Measurements from ENCODE around the gene CYP2A7.
"Not testable (repeated sequence)": the region's sequence is repeated elsewhere in the genome, so short reads cannot be mapped to it uniquely, and the experiment has no call there.

The CYP2A7 gene

DNA sequence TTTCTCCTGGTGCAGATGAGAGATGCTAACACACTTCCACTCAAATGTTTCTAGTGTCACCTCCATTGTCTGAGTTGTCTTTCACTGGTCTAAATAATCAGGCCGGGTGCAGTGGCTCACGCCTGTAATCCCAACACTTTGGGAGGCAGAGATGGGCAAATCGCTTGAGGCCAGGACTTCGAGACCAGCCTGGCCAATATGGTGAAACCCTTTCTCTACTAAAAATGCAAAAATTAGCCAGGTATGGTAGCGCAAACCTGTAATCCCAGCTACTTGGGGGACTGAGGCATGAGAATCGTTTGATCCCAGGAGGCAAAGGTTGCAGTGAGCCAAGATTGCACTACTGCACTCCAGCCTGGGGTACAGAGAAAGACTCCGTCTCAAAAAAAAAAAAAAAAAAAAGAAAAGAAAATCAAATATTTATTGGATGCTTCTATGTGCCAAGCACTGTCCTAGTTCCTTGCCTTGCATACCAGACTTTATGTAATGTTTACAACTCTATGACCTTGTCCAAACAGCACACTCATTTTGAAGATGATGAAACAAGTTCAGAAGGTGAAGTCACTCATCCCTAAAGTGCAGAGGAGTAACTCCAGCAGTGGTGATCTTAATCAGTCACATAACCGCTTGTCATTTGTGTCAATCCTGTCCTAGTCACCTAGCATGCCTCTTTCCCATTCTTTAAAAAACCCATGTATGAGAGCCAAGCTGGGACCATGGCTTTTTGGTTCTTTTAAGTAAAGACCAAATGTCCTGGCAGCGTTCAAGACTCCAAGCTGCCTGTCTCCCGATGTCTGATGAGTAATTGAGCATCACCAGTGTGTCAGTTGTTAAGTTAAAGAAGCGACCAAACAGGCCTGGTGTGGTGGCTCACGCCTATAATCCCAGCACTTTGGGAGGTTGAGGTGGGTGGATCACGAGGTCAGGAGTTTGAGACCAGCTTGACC, 15.1 kb upstream of the CYP2A7 start:
- not testable (repeated sequence) for DNase-seq (ENCODE audit: low spot score)

DNA sequence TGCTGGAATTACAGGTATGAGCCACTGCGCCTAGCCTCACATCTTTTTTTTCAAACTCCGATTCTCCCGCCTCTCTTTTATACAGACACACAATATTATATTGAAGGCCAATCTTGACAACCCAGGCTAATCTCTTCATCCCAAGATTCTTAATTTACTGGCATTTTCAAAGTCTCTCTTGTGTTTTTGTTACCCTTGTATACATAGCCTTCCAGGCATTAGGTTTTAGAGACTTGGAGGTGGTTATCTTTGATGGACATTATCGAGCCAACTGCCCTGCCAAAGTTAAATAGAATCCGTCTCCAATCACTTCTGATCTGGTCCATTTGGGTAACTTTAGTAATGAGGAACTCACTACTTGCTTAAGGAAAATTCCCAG, 14.4 kb upstream of the CYP2A7 start:
- DNase-seq (ENCODE audit: low spot score) = no peak

DNA sequence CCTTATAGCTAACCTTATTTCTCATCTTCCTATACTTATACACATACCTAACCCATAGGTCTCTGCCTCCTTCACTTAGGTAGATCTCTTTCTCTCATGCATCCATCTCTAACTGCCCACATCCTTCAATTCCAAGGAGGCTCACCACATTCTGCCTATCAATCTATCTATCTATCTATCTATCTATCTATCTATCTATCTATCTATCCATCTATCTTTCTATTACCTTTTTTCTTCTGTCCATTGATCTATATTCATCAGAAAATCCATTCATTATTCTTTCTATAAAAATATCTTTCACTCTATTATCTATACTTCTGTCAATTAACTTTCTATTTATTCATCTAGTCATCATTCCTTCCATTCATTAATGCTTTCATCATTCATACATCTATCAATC, 11.1 kb upstream of the CYP2A7 start:
- no peak for DNase-seq (ENCODE audit: low spot score)

DNA sequence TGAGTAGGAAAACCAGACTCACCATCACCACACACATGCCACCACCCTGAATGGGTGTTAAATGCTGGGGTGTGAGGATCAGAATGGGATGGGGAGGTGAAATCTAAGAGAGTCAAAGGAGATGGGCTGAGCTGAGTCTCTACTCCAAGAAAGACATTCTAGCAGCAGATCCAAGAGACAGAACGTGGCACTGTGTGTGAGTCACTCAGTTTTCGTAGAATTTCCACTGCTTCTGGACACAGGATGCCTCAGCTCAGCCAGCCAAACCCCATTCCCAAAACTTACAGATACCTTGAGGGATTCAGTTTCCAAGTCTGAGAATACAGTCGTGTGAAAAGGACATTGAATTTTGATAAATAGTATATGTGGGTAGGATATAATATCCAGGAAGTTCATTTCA, 7.3 kb upstream of the CYP2A7 start:
- no peak for DNase-seq (ENCODE audit: low spot score)

DNA sequence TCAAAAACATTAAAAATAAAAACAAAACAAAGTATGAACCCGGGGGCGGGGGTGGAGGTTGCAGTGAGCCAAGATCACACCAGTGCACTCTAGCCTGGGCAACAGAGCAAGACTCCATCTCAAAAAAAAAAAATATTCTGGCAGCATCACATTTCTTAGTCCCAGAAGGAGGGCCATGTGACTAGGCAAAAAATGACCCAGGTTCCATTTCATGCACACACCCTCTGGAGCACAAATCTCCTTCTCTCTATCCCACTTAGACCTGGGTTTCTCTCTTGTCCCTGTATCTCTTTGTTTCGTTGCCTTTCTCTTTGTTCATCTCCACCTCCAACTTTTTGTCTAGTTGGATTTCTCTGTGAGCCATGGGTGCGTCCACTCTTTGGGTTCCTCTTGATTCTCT, 6.2 kb upstream of the CYP2A7 start:
- no peak for DNase-seq (ENCODE audit: low spot score)

DNA sequence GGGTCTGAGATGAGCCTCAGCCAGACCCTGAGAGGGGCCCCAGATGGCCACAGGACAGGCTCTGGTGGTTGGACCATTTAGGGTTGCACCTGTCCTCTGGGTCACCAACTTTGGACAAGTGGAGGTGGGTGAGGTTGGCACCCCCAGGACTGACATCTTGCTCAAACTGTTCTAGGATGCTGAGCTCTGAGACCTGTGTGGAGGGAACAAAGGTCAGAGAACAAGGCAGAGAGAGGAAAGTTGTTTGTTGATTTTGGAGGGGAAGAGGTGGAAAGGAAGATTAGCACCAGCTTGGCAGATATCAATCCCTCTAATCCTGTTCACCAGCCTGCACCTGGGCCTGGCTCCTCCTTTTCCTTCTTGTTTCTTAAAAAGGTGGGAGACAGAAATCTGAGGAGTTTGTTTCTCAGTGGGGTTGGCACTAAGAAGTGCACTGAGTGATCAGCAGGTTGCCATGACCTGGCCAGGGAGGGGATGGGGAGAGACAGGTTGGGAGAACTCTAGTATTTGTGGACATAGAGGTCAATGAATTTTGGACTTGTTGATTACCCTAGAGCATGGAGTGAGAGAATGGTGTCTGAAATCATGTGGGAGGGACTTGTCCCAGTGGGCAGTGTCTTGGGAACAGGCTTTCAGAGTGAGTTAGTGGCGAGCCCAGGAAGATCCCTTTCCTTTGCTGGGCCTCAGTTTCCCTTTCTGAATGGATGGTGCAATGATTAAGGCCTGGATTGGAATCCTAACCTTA, 2.3 kb upstream of the CYP2A7 start:
- not testable (repeated sequence) for DNase-seq (ENCODE audit: low spot score)

DNA sequence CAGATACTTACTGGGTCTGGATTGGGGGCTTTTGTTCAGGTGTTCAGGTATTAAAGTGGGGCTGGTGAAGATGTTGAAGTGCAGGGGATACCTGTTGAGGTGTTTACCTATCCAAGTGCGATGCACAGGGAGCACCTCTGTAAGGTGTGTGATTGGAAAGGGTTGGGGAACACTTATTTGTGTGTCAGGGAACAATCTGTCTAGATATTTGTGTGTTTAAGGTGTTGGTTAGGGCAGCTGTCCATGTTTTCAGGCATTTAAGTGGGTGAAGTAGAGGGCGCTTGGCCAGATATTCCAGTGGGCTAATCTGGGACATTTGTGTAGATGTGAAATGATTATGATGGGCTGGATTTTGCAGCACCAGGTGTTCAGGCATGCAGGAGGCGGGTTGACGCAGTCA, 2.7 kb downstream of the CYP2A7 start:
- not testable (repeated sequence) for DNase-seq (ENCODE audit: low spot score)

DNA sequence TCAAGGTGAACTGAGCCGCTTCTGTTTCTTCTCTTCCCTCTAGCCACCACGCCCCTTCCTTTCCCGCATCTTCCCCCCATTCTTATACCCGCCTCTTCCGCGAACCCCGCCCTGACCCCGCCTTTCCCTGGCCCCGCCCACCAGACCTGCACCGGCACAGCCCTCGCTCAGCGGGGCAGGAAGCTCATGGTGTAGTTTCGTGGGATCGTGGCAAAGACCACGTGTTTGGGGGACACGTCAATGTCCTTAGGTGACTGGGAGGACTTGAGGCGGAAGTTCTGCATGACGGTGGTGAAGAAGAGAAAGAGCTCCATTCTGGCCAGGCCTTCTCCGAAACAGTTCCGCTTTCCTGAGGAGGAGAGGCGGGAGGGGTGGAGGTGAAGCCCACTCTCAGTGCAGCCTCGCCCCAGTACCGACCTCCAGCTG, 6.5 kb downstream of the CYP2A7 start:
- not testable (repeated sequence) for DNase-seq (ENCODE audit: low spot score)

DNA sequence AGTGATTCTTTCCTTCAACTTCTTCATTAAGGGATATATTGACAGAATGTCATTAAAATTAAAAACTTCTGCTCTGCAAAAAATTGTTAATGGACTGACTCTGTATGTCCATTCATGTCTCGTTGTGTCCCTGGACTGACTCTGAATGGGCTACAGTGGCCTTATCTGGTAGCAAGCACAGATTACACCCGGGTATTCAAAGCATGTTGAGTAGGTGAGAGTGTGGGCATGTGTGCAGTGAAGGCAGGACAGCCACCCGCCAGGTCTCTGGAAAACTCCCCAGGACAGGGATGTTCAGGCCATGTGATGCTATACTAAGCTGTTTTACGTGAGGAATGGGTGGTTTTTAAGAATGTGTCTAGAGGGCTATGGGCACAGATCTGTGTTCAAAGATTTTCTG, 7.2 kb downstream of the CYP2A7 start:
- not testable (repeated sequence) for DNase-seq (ENCODE audit: low spot score)

DNA sequence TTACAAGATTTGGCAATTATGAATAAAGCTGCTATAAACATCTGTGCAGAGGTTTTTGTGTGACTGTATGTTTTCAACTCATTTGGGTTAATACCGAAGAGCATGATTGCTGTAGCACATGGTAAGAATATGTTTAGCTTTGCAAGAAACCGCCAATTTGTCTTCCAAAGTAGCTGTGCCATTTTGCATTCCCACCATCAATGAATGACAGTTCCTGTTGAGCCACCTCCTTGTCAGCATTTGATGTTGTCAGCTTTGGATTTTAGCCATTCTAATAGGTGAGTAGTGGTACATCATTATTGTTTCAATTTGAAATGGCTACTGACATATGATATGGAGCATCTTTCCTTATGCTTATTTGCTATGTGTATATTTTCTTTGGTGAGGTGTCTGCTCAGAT, 8.2 kb downstream of the CYP2A7 start:
- DNase-seq (ENCODE audit: low spot score) = not testable (repeated sequence)

DNA sequence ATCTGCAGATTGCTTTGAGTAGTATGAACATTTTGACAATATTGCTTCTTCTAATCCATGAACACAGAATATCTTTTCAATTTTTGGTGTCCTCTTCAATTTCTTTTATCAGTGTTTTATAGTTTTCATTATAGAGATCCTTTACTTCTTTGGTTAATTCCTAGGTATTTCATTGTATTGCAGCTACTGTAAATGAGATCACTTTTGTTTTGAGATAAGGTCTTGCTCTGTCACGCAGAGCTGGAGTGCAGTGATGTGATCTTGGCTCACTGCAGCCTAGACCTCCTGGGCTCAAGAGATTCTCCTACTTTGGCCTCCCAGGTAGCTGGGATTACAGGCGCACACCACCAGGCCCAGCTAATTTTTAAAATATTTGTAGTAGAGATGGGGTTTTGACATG, 9.8 kb downstream of the CYP2A7 start:
- DNase-seq (ENCODE audit: low spot score) = no peak

DNA sequence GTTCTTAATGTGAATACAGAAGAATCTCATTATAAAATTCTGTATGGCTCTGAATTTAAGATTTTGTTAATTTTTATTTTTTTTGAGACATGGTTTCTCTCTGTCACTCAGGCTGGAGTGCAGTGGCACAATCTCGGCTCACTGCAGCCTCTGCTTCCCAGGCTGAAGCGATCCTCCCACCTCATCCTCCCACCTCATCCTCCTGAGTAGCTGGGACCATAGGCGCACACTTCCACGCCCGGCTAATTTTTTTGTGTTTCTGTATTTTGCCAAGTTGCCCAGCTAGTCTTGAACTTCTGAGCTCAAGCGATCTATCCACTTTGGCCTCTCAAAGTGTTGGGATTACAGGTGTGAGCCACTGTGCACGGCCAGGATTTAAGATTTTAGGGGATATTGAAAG, 14.3 kb downstream of the CYP2A7 start:
- no peak for DNase-seq (ENCODE audit: low spot score)

DNA sequence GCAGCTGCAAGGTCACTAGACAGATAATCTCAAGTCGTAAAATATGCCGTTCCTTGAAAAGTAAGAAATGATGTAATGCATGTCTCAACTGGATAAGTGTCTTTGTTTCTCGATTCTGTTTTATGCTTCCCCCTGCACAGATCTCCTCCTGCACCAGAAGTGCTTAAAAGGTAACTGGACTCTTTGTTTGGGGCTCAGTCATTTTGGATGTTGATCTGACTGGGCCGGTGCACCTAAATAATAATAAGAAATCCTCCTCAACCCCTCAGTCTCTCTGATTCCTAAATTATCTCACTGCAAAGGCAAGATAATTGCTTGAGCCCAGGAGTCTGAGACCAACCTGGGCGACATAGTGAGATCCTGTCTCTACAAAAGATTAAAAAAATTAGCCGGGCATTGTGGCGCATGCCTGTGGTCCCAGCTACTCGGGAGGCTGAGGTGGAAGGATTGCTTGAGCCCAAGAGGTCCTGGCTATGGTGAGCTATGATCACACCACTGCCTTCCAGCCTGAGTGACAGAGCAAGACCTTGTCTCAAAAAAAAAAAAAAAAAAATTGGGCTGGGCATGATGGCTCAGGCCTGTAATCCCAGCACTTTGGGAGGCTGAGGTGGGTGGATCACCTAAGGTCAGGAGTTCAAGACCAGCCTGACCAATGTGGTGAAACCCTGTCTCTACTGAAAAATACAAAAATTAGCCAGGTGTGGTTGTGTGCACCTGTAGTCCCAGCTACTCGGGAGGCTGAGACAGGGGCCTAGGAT, 17.1 kb downstream of the CYP2A7 start:
- not testable (repeated sequence) for DNase-seq (ENCODE audit: low spot score)

DNA sequence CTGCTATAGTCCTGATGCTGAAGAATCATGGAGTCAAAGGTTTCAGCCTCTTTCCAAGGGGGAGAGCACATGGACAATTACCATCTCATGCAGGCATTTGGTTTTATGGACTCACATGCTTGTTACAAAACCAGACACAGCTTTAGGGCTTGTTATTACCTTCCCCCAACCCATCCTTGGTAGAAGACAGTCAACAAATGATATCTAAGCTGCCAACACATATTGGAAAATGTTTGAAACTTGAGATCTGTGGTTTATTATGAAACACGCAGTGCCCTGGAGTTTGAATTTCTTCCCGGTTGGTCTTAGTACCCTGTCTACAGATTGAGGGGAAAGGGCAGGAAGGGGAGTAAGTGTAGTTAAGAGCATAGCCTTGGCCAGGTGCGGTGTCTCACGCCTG, 19.2 kb downstream of the CYP2A7 start:
- no peak for DNase-seq (ENCODE audit: low spot score)

DNA sequence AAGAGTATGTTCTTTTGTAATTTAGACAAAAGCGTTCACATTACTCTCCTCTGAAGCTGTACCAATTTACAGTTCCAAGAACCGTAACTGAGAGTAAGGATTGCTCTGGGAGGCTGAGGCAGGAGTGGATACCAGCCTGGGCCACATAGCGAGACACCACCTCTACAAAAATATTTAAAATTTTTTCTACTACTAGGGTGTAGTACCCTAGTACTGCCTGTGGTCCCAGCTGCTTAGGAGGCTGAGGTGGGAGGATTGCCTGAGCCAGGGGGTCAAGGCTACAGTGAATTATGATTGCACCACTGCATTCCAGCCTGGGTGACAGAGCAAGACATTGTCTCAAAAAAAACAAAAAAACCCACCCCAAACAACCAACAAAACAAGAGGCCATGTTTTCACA, 19.7 kb downstream of the CYP2A7 start:
- no peak for DNase-seq (ENCODE audit: low spot score)

DNA sequence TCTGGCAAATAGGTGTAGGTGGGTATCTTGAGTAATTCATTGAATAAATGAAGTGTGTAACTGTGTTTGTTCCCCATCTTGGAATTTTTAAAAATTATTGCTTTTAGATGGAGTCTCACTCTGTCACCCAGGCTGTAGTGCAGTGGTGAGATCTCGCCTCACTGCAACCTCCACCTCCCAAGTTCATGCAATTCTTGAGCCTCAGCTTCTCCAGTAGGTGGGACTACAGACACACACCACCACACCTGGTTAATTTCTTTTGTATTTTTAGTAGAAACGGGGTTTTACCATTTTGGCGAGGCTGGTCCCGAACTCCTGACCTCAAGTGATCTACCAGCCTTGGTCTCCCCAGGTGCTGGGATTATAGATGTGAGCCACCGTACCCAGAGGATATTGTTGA, 23.9 kb downstream of the CYP2A7 start:
- no peak for DNase-seq (ENCODE audit: low spot score)

DNA sequence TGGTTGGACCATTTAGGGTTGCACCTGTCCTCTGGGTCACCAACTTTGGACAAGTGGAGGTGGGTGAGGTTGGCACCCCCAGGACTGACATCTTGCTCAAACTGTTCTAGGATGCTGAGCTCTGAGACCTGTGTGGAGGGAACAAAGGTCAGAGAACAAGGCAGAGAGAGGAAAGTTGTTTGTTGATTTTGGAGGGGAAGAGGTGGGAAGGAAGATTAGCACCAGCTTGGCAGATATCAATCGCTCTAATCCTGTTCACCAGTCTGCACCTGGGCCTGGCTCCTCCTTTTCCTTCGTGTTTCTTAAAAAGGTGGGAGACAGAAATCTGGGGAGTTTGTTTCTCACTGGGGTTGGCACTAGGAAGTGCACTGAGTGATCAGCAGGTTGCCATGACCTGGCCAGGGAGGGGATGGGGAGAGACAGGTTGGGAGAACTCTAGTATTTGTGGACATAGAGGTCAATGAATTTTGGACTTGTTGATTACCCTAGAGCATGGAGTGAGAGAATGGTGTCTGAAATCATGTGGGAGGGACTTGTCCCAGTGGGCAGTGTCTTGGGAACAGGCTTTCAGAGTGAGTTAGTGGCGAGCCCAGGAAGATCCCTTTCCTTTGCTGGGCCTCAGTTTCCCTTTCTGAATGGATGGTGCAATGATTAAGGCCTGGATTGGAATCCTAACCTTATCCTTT, 29.4 kb downstream of the CYP2A7 start:
- DNase-seq (ENCODE audit: low spot score) = not testable (repeated sequence)

DNA sequence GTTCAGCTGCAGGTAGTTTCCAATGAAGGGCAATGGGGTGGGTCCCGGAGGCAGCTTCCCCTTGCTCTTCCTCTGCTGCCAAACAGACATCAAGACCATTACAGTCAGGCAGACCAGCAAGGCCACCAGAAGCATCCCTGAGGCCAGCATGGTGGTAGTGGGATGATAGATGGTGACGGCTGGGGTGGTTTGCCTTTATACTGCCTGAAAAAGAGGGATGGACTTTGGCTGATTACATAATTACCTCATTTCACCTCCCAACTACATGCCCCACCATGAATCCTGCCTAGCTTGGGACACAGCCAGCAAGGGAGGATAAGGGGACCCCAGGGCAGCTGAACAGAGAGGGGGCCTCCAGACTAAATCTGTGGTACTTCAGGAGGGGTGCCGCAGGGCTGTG, 31.8 kb downstream of the CYP2A7 start, which contains the start of gene CYP2A6:
Gene CYP2A6 (minus strand): TSS at position 171 of the 400 bp plus-strand sequence. CDS start 21 bp downstream, at position 150.
- not testable (repeated sequence) for DNase-seq (ENCODE audit: low spot score)

DNA sequence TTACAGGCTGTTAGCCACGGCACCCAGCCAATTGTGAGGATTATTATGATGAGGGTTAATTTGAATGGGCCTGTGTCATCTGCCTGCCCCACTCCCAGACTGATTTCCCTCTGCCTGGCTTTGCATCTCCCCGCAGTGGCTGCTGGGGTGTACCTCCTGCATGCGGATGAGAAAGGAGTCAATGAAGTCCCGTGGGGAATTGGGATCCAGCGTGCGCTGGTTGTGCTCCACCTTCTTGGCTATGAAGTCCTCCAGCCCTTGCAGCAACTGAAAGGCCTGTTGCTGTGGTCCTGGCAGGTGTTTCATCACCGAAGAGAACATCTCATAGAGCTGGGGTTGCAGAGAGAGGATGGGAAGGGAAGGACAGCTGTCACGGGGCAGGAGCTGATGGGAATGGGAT, 35.3 kb downstream of the CYP2A7 start:
- not testable (repeated sequence) for DNase-seq (ENCODE audit: low spot score)

DNA sequence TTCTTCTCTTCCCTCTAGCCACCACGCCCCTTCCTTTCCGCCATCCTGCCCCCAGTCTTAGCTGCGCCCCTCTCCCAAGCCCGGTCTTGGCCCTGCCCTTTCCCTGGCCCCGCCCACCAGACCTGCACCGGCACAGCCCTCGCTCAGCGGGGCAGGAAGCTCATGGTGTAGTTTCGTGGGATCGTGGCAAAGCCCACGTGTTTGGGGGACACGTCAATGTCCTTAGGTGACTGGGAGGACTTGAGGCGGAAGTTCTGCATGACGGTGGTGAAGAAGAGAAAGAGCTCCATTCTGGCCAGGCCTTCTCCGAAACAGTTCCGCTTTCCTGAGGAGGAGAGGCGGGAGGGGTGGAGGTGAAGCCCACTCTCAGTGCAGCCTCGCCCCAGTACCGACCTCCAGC, 38.4 kb downstream of the CYP2A7 start:
- not testable (repeated sequence) for DNase-seq (ENCODE audit: low spot score)

DNA sequence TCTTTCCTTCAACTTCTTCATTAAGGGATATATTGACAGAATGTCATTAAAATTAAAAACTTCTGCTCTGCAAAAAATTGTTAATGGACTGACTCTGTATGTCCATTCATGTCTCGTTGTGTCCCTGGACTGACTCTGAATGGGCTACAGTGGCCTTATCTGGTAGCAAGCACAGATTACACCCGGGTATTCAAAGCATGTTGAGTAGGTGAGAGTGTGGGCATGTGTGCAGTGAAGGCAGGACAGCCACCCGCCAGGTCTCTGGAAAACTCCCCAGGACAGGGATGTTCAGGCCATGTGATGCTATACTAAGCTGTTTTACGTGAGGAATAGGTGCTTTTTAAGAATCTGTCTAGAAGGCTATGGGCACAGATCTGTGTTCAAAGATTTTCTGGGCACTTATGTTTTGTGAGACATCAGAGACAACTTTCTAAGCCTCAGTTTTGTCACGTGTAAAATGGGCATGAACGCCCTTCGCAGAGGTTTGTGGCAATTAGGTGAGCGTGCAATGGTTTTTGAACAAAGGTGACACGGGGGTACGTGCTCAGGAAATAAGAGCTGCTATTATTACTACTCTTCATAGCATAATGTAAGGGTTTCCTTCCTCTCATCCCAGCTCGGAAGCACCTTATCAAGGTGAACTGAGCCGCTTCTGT, 38.9 kb downstream of the CYP2A7 start:
- not testable (repeated sequence) for DNase-seq (ENCODE audit: low spot score)
